Keratinocyte (primary cell): ENCODE results near the gene TAF11L5.
"Not testable (repeated sequence)": the region's sequence is repeated elsewhere in the genome, so short reads cannot be mapped to it uniquely, and the experiment has no call there.

Experiments used
- EZH2 ChIP-seq: IDR thresholded peaks from one replicate; pipeline ENCODE4 v1.6.1; 2012; ENCODE audit warnings: inconsistent platforms, mild to moderate bottlenecking, low read length, moderate library complexity
- TF ChIP-seq, protein P1 (sequence below), 3 experiments: IDR thresholded peaks in 1 of 3; conservative IDR thresholded peaks in 1 of 3; optimal IDR thresholded peaks in 1 of 3; 2 replicates in 2 of 3; 3 replicates in 1 of 3; pipeline versions ENCODE3 to v1.5.1; 2011; ENCODE audit warnings: low read length in 3 of 3, mild to moderate bottlenecking in 3 of 3, moderate library complexity in 2 of 3, control low read depth in 1 of 3, inconsistent platforms in 1 of 3; ENCODE audit not compliant: insufficient read depth in 2 of 3; ENCODE audit errors: extremely low read depth in 1 of 3

DNA sequence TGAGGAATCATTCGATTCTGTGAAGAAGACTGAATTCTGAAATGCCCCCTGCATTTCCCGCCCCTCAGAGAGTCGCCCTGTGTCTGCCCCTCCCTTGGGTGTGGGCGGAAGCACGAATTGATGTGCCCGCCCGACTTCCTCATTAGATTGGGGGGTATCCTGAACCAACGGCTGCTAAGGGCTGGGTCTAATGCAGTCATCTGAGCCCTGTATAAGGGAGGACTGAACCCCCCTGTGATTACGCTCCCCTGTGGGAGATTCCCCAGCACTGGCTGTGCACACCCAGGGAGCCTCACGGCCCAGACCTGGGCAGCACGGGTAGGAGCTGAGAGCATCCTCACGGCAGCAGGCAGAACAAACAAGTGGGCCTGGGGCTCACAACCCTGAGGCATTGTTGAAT, 7.5 kb upstream of the TAF11L5 start:
- TF ChIP-seq, protein P1, sequence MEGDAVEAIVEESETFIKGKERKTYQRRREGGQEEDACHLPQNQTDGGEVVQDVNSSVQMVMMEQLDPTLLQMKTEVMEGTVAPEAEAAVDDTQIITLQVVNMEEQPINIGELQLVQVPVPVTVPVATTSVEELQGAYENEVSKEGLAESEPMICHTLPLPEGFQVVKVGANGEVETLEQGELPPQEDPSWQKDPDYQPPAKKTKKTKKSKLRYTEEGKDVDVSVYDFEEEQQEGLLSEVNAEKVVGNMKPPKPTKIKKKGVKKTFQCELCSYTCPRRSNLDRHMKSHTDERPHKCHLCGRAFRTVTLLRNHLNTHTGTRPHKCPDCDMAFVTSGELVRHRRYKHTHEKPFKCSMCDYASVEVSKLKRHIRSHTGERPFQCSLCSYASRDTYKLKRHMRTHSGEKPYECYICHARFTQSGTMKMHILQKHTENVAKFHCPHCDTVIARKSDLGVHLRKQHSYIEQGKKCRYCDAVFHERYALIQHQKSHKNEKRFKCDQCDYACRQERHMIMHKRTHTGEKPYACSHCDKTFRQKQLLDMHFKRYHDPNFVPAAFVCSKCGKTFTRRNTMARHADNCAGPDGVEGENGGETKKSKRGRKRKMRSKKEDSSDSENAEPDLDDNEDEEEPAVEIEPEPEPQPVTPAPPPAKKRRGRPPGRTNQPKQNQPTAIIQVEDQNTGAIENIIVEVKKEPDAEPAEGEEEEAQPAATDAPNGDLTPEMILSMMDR (optimal IDR thresholded peaks at IDR 0.05 in 1 of 3, IDR thresholded peaks at IDR 0.05 in 1 of 3, conservative IDR thresholded peaks at IDR 0.05 in 1 of 3; ENCODE audit: extremely low read depth in 1 of 3, insufficient read depth in 2 of 3, low read length in 3 of 3) = not testable (repeated sequence)
- TF ChIP-seq EZH2 = not testable (repeated sequence)
